ENCODE data around the gene CHN1.

DNA sequence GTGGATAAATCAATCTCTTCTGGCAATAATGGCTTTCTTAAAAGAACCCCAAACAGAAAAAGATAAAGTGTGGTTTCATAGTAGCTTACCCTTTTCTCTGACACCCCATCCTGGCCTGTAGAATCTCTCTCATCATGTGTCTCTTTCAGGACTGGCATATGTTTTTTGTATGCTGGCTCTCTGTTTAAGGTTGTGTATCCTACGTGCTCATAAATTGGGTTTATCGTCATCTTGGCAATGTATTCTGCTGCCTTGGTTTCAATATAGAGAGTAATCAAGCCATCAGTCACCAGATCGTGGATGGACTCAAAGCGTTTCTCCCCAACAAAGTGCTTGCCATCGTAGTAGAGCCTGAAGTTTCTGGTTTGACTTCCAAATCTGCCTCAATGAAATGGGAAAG is 127.4 kb downstream of the CHN1 start:
- TF ChIP-seq EZH2 (IDR thresholded peaks at IDR 0.05; ENCODE audit: low read length), result no peak
- TF ChIP-seq, protein P1, sequence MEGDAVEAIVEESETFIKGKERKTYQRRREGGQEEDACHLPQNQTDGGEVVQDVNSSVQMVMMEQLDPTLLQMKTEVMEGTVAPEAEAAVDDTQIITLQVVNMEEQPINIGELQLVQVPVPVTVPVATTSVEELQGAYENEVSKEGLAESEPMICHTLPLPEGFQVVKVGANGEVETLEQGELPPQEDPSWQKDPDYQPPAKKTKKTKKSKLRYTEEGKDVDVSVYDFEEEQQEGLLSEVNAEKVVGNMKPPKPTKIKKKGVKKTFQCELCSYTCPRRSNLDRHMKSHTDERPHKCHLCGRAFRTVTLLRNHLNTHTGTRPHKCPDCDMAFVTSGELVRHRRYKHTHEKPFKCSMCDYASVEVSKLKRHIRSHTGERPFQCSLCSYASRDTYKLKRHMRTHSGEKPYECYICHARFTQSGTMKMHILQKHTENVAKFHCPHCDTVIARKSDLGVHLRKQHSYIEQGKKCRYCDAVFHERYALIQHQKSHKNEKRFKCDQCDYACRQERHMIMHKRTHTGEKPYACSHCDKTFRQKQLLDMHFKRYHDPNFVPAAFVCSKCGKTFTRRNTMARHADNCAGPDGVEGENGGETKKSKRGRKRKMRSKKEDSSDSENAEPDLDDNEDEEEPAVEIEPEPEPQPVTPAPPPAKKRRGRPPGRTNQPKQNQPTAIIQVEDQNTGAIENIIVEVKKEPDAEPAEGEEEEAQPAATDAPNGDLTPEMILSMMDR (optimal IDR thresholded peaks at IDR 0.05 in 1 of 3, IDR thresholded peaks at IDR 0.05 in 1 of 3, conservative IDR thresholded peaks at IDR 0.05 in 1 of 3; ENCODE audit: extremely low read depth in 1 of 3, insufficient read depth in 2 of 3, low read length in 3 of 3), result no peak
